AG10803 (cell line): ENCODE results near the gene ZNF205.

Source experiments
- DNase-seq: peaks from one replicate; pipeline ENCODE4 v3.0.0; 2010; ENCODE audit warnings: low read depth
- H3K4me3 ChIP-seq: 2 replicates; pipeline ENCODE4 v1.5.1; 2011; ENCODE audit warnings: mild to moderate bottlenecking, low read length, control low read depth
- TF ChIP-seq, protein P1 (sequence below): conservative IDR thresholded peaks from 2 replicates; pipeline ENCODE4 v1.5.1; 2011; ENCODE audit warnings: mild to moderate bottlenecking, low read length, control low read depth, inconsistent platforms

Gene ZNF205

GRCh38 chr16:3115003-3115402, 2.6 kb downstream of the ZNF205 start:
- DNase-seq = no peak
- TF ChIP-seq, protein P1, sequence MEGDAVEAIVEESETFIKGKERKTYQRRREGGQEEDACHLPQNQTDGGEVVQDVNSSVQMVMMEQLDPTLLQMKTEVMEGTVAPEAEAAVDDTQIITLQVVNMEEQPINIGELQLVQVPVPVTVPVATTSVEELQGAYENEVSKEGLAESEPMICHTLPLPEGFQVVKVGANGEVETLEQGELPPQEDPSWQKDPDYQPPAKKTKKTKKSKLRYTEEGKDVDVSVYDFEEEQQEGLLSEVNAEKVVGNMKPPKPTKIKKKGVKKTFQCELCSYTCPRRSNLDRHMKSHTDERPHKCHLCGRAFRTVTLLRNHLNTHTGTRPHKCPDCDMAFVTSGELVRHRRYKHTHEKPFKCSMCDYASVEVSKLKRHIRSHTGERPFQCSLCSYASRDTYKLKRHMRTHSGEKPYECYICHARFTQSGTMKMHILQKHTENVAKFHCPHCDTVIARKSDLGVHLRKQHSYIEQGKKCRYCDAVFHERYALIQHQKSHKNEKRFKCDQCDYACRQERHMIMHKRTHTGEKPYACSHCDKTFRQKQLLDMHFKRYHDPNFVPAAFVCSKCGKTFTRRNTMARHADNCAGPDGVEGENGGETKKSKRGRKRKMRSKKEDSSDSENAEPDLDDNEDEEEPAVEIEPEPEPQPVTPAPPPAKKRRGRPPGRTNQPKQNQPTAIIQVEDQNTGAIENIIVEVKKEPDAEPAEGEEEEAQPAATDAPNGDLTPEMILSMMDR = no peak
- H3K4me3 ChIP-seq = no peak overlapping the region

GRCh38 chr16:3115561-3115960, 3.2 kb downstream of the ZNF205 start:
- H3K4me3 ChIP-seq = no peak overlapping the region
- no peak for DNase-seq
- TF ChIP-seq, protein P1 = no peak

GRCh38 chr16:3118204-3118790, 5.9 kb downstream of the ZNF205 start:
- no peak overlapping the region for H3K4me3 ChIP-seq
- TF ChIP-seq, protein P1 = no peak
- no peak for DNase-seq

GRCh38 chr16:3118846-3119245, 6.5 kb downstream of the ZNF205 start:
- no peak overlapping the region for H3K4me3 ChIP-seq
- no peak for DNase-seq
- TF ChIP-seq, protein P1 = no peak

- DNase-seq = no peak
- no peak overlapping the region for H3K4me3 ChIP-seq
- TF ChIP-seq, protein P1 = no peak
Measured at GRCh38 chr16:3119286-3119685, 6.9 kb downstream of the ZNF205 start.

GRCh38 chr16:3119701-3120408, 7.5 kb downstream of the ZNF205 start:
- TF ChIP-seq, protein P1 = no peak
- no peak for DNase-seq
- no peak overlapping the region for H3K4me3 ChIP-seq

DNA sequence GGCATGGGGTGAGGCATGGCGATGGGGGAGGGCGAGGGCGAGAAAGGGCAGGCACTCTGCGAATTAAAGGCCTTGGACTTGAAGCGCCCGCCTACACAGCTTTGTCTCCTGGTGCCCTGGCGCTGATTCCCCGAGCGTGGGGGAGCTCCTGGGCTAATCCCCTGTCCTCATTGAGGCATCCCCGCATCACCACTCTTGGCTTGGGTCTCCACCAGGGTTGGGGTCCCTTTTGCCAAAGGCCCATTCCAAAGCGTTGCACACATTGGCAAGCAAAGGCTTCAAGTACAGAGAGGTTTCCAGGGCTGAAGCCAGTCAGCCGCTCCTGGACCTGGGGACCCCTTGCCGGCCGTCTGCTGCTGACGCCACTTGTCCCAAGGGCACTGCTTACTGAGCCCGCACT, 8.0 kb downstream of the ZNF205 start:
- no peak overlapping the region for H3K4me3 ChIP-seq
- TF ChIP-seq, protein P1 = no peak
- DNase-seq = no peak
